Islet precursor cell (in vitro differentiated cells): ENCODE measurements around the gene CNOT9.
"Not testable (repeated sequence)": the region's sequence is repeated elsewhere in the genome, so short reads cannot be mapped to it uniquely, and the experiment has no call there.

Experiments
- DNase-seq: peaks from one replicate; pipeline ENCODE4 v3.0.0-alpha.2; 2018

The CNOT9 gene

GRCh38 chr2:218568190-218569037 lies at the start of gene CNOT9, which contains the start of gene USP37:
TSS of gene CNOT9 (plus strand) at chr2:218568839. CDS start at chr2:218568955, 116 bp downstream.
TSS of gene USP37 (minus strand) at chr2:218568351. CDS start at chr2:218558653, 9,698 bp downstream.
- DNase-seq = peak; percentile 99

- DNase-seq = no peak
Observed at GRCh38 chr2:218518876-218519275, 49.8 kb upstream of the CNOT9 start.

- DNase-seq = no peak
Observed at GRCh38 chr2:218523651-218524050, 45.0 kb upstream of the CNOT9 start.

GRCh38 chr2:218528409-218528808 lies 40.2 kb upstream of the CNOT9 start:
- DNase-seq = not testable (repeated sequence)

GRCh38 chr2:218529990-218530389 lies 38.6 kb upstream of the CNOT9 start:
- DNase-seq = no peak

GRCh38 chr2:218536804-218537494 lies 31.7 kb upstream of the CNOT9 start:
- DNase-seq = no peak

- no peak for DNase-seq
Observed at GRCh38 chr2:218540015-218540414, 28.6 kb upstream of the CNOT9 start.

GRCh38 chr2:218546012-218546411 lies 22.6 kb upstream of the CNOT9 start:
- DNase-seq = no peak

- no peak for DNase-seq
Observed at GRCh38 chr2:218547511-218547910, 21.1 kb upstream of the CNOT9 start.

- no peak for DNase-seq
Observed at GRCh38 chr2:218547978-218548377, 20.7 kb upstream of the CNOT9 start.

GRCh38 chr2:218554225-218554624 lies 14.4 kb upstream of the CNOT9 start:
- not testable (repeated sequence) for DNase-seq

GRCh38 chr2:218555527-218555926 lies 13.1 kb upstream of the CNOT9 start:
- no peak for DNase-seq

- no peak for DNase-seq
Observed at GRCh38 chr2:218557941-218558340, 10.7 kb upstream of the CNOT9 start.

GRCh38 chr2:218558986-218559385 lies 9.7 kb upstream of the CNOT9 start:
- no peak for DNase-seq

- no peak for DNase-seq
Observed at GRCh38 chr2:218564056-218564455, 4.6 kb upstream of the CNOT9 start.

- DNase-seq = no peak
Observed at GRCh38 chr2:218566296-218566695, 2.3 kb upstream of the CNOT9 start.

GRCh38 chr2:218567797-218568189 lies 846 bp upstream of the CNOT9 start:
- DNase-seq = no peak

- peak; percentile 68 for DNase-seq
Observed at GRCh38 chr2:218569038-218569431, 396 bp downstream of the CNOT9 start.

- DNase-seq = no peak
Observed at GRCh38 chr2:218569661-218570500, 1.2 kb downstream of the CNOT9 start.

GRCh38 chr2:218570850-218571249 lies 2.2 kb downstream of the CNOT9 start:
- DNase-seq = no peak

- DNase-seq = no peak
Observed at GRCh38 chr2:218576854-218577253, 8.2 kb downstream of the CNOT9 start.

- no peak for DNase-seq
Observed at GRCh38 chr2:218577482-218578220, 9.0 kb downstream of the CNOT9 start.
